OCI-LY1 (cell line): Measurements from ENCODE around the gene C2orf66.
A peak's percentile ranks its signal among the peaks of the same experiment; 100 is the strongest.

ENCODE experiments used
- H2AFZ ChIP-seq: fragments of 200-600 bp; sonication (generic), shearing (Covaris generic); 2 replicates; pipeline ENCODE4 v1.6.0; 2014; ENCODE audit warnings: antibody characterized with exemption, mild to moderate bottlenecking, low read length
- H3F3A ChIP-seq: fragments of 200-600 bp; sonication (generic), shearing (Covaris generic); 2 replicates; pipeline ENCODE4 v1.6.0; 2014; ENCODE audit warnings: mild to moderate bottlenecking, antibody characterized with exemption, low read length, moderate library complexity; ENCODE audit not compliant: insufficient read depth
- H3K27ac ChIP-seq: fragments of 200-600 bp; sonication (generic); 2 replicates; pipeline ENCODE4 v1.5.1; 2014; ENCODE audit warnings: low read length, mixed run types, mild to moderate bottlenecking, low read depth; ENCODE audit not compliant: poor library complexity, severe bottlenecking
- H3K27me3 ChIP-seq: fragments of 200-600 bp; sonication (generic); 2 replicates; pipeline ENCODE4 v1.6.0; 2014; ENCODE audit warnings: antibody characterized with exemption, mild to moderate bottlenecking, low read length, moderate library complexity; ENCODE audit not compliant: insufficient read depth
- H3K36me3 ChIP-seq: fragments of 200-600 bp; sonication (generic); 2 replicates; pipeline ENCODE4 v1.6.1; 2014; ENCODE audit warnings: mild to moderate bottlenecking, antibody characterized with exemption, low read length, moderate library complexity, mixed read lengths; ENCODE audit not compliant: insufficient read depth
- H3K4me1 ChIP-seq: fragments of 200-600 bp; sonication (generic); 2 replicates; pipeline ENCODE4 v1.5.1; 2014; ENCODE audit warnings: mild to moderate bottlenecking, low read length, moderate library complexity; ENCODE audit not compliant: insufficient read depth, severe bottlenecking
- H3K4me2 ChIP-seq: fragments of 200-600 bp; sonication (generic), shearing (Covaris generic); 2 replicates; pipeline ENCODE4 v1.6.1; 2014; ENCODE audit warnings: low read length
- H3K4me3 ChIP-seq: fragments of 200-600 bp; sonication (generic); 2 replicates; pipeline ENCODE4 v1.5.1; 2014; ENCODE audit warnings: low read length, low read depth, mild to moderate bottlenecking, mixed read lengths; ENCODE audit not compliant: poor library complexity, severe bottlenecking
- H3K79me2 ChIP-seq: fragments of 200-600 bp; shearing (Covaris generic); 2 replicates; pipeline ENCODE4 v1.6.1; 2016; ENCODE audit warnings: mixed run types, low read length, mixed read lengths; ENCODE audit not compliant: insufficient read depth
- H3K9ac ChIP-seq: fragments of 200-600 bp; sonication (generic), shearing (Covaris generic); 2 replicates; pipeline ENCODE4 v1.6.1; 2014; ENCODE audit warnings: mild to moderate bottlenecking, low read length, mixed read lengths
- H3K9me2 ChIP-seq: fragments of 200-600 bp; sonication (generic), shearing (Covaris generic); 2 replicates; pipeline ENCODE4 v1.6.1; 2014; ENCODE audit warnings: low read depth, mild to moderate bottlenecking, low read length, mixed read lengths
- H3K9me3 ChIP-seq: fragments of 200-600 bp; shearing (Covaris generic); 2 replicates; pipeline ENCODE4 v1.6.1; 2014; ENCODE audit warnings: low read length, mixed read lengths
- H4K20me1 ChIP-seq: fragments of 200-600 bp; sonication (generic), shearing (Covaris generic); 2 replicates; pipeline ENCODE4 v1.6.0; 2016; ENCODE audit warnings: mild to moderate bottlenecking, low read length; ENCODE audit not compliant: insufficient read depth
- EZH2 ChIP-seq: fragments of 200-600 bp; sonication (generic), shearing (Covaris generic); IDR thresholded peaks from 2 replicates; pipeline ENCODE4 v1.8.0; 2017; ENCODE audit warnings: borderline replicate concordance, mixed run types, mild to moderate bottlenecking, antibody characterized with exemption, low read length, moderate library complexity, mixed read lengths
- TF ChIP-seq, protein P1 (sequence below): fragments of 200-600 bp; sonication (generic), shearing (Covaris generic); IDR thresholded peaks from 2 replicates; pipeline ENCODE4 v1.5.1; 2017; ENCODE audit warnings: mild to moderate bottlenecking, antibody characterized with exemption, low read length, moderate library complexity, mixed read lengths

C2orf66 gene

GRCh38 chr2:196804381-196804780, 4.8 kb downstream of the C2orf66 start:
- Histone ChIP-seq H2AFZ (no peak overlapping the region), H3K27ac (no peak overlapping the region), H3K4me2 (no peak overlapping the region), H3F3A (no peaks in the 10 kb centered on the region), H4K20me1 (no peaks in the 10 kb centered on the region), H3K27me3 (no peaks in the 10 kb centered on the region; the same call in 1 of the 2 replicates), H3K9me2 (no peaks in the 10 kb centered on the region), H3K4me3 (no peak overlapping the region), H3K36me3 (no peaks in the 10 kb centered on the region), H3K4me1 (peaks cover 5% of the 10 kb centered on the region), H3K9ac (no peak overlapping the region), H3K9me3 (no peaks in the 10 kb centered on the region), H3K79me2 (0 out of 2 replicates have a peak, but pooled peaks cover under 1% of the 10 kb centered on the region)
- TF ChIP-seq EZH2 = no peak
- TF ChIP-seq, protein P1, sequence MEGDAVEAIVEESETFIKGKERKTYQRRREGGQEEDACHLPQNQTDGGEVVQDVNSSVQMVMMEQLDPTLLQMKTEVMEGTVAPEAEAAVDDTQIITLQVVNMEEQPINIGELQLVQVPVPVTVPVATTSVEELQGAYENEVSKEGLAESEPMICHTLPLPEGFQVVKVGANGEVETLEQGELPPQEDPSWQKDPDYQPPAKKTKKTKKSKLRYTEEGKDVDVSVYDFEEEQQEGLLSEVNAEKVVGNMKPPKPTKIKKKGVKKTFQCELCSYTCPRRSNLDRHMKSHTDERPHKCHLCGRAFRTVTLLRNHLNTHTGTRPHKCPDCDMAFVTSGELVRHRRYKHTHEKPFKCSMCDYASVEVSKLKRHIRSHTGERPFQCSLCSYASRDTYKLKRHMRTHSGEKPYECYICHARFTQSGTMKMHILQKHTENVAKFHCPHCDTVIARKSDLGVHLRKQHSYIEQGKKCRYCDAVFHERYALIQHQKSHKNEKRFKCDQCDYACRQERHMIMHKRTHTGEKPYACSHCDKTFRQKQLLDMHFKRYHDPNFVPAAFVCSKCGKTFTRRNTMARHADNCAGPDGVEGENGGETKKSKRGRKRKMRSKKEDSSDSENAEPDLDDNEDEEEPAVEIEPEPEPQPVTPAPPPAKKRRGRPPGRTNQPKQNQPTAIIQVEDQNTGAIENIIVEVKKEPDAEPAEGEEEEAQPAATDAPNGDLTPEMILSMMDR = no peak

GRCh38 chr2:196802401-196802800, 6.8 kb downstream of the C2orf66 start:
- Histone ChIP-seq H3K79me2 (peaks cover 7% of the 10 kb centered on the region), H4K20me1 (no peaks in the 10 kb centered on the region), H3K9me2 (no peaks in the 10 kb centered on the region), H3K9ac (no peak overlapping the region), H3K4me3 (no peak overlapping the region), H3K4me1 (peaks cover 14% of the 10 kb centered on the region), H3K27me3 (no peaks in the 10 kb centered on the region), H3K27ac (no peak overlapping the region), H2AFZ (no peak overlapping the region), H3K9me3 (no peaks in the 10 kb centered on the region), H3F3A (no peaks in the 10 kb centered on the region), H3K36me3 (peaks cover 5% of the 10 kb centered on the region; the same call in 1 of the 2 replicates), H3K4me2 (no peak overlapping the region)
- TF ChIP-seq, protein P1 = no peak
- no peak for TF ChIP-seq EZH2

DNA sequence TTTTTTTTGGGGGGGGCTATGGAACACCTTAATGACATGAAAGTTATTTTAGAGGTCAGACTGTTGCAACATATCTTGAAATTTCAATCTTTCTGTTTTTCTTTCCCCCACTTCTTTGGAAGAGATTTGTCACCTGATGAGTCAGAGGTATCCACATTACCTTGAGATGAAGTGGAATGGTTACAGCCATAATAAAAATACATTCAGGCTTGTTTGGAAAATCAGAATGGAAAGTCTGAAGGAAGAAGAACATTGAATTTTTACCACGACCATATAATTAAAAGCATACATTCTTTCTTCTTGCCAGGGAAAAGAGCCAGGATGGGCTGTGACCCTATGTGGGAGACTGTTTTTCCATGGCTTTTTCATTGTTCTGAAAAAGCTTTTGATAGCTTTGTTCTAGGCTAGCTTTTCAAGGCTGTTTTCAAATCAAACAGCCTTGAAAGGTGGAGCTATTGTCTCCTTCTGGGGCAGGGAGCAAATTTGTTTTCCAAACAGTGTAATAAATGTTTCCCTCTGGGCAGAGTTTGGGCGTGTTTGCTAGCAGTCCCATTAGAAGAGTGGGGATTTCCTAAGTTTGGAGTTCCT, 7.4 kb downstream of the C2orf66 start:
- Histone ChIP-seq H3K4me1 (peaks cover 14% of the 10 kb centered on the region), H3K36me3 (peaks cover 11% of the 10 kb centered on the region), H3F3A (no peaks in the 10 kb centered on the region), H3K9me3 (no peaks in the 10 kb centered on the region), H3K4me3 (no peak overlapping the region), H3K9me2 (no peaks in the 10 kb centered on the region), H3K27me3 (no peaks in the 10 kb centered on the region), H3K79me2 (peaks cover 7% of the 10 kb centered on the region), H2AFZ (0 out of 2 replicates have a peak overlapping the region, but pooled peaks have one; percentile 50), H3K27ac (no peak overlapping the region), H3K4me2 (no peak overlapping the region), H4K20me1 (no peaks in the 10 kb centered on the region), H3K9ac (no peak overlapping the region)
- TF ChIP-seq, protein P1 = no peak
- no peak for TF ChIP-seq EZH2
